GM11168 (cell line): ENCODE data around the gene TADA1.
"Not testable (repeated sequence)": the region's sequence is repeated elsewhere in the genome, so short reads cannot be mapped to it uniquely, and the experiment has no call there.

ENCODE experiments used
- in situ Hi-C: fragments of 300-500 bp; cut with MboI; formaldehyde crosslinking; loops from one replicate; pipeline ENCODE4 v1.12.0; 2022; ENCODE audit warnings: low sequenced_read_pairs; ENCODE audit not compliant: unreplicated experiment

The TADA1 gene

DNA sequence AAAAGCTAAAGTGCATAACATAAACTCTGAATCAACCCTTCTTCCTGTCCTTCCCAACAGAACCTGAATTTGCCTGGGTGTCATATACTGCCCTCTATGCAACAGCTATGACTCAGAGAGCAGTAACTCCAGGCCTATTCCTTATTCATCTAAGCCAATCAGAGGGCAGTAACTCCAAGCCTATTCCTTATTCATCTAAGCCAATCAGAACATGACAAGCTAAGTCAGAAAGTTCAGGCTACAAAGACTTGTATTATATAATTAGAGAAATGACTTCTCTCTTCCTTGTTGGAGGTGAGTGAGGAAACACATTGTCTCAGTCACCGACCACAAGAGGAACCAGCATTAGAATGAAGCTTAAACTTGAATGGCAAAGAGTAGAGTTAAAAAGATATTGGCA is 26.2 kb upstream of the TADA1 start:
- in situ Hi-C loops: loop anchor here (25.0 kb wide), 1 partner anchor 535 kb away; no protein-coding TSS in a partner anchor

DNA sequence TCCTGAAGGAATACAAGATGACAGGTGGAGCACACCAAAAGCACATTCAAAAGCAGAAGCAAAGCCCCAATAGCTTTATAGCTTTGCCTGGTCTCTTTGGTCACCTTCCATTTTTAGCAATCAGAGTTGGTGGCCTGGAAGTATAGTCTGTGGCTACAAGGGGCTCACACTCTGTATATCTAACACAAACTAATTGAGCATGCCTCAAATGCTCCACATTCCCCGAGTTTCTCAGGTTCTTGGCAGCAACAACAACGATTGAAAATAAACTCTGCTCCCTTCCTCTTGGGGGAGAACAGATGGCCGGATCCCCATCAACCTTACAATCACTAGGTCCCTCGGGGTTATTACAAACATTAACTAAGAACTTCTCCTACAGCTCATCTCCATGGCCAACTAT is 24.9 kb upstream of the TADA1 start:
- in situ Hi-C loops: loop anchor here (25.0 kb wide), 1 partner anchor 536 kb away; no protein-coding TSS in a partner anchor

- in situ Hi-C loops: loop anchor here (25.0 kb wide), 1 partner anchor 538 kb away; no protein-coding TSS in a partner anchor
Observed at GRCh38 chr1:166899769-166900168, 23.7 kb upstream of the TADA1 start.

GRCh38 chr1:166895766-166896165 is 19.7 kb upstream of the TADA1 start:
- in situ Hi-C loops: no loop called here

DNA sequence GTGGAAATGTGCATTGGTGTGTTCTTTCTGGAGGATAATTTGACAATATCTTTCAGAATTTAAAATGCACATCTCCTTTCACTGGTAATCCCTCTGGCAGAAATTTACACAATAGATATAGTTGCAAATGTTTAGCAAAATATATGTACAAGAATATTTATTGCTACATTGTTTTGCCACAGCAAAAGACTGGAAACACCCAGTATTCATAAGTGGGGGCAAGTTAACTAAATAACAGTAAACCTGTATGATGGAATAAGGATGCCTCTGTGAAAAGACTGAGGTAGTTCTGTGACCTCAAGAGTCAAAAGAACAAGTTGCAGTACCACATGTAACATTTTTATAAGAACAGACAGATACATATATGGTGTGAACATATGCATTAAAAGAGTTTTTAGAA is 13.7 kb upstream of the TADA1 start:
- in situ Hi-C loops: no loop called here

GRCh38 chr1:166888373-166889111 is 12.5 kb upstream of the TADA1 start:
- in situ Hi-C loops: no loop called here

GRCh38 chr1:166884971-166885370 is 8.9 kb upstream of the TADA1 start:
- in situ Hi-C loops: no loop called here

- in situ Hi-C loops: no loop called here
Observed at GRCh38 chr1:166884040-166884642, 8.1 kb upstream of the TADA1 start.

DNA sequence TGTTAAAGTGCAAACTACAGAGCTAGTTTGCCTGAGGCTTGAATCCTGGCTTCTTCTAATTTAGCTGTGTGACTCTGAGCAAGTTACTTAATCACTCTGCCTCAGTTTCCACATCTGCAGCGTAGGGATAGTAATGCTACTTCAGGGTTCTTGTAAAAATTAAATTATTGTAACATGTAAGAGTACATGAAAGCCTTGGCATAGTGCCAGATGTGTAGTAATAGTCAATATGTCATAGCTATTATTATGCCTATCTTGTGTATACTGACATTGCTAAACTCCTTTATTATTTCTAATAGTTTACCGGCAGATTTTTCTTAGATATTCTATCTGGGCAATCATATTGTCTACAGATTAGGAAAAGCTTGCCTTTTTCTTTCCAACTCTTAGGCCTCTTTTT is 6.8 kb upstream of the TADA1 start:
- in situ Hi-C loops: no loop called here

GRCh38 chr1:166878173-166878917 is 2.3 kb upstream of the TADA1 start:
- in situ Hi-C loops: not testable (repeated sequence)

DNA sequence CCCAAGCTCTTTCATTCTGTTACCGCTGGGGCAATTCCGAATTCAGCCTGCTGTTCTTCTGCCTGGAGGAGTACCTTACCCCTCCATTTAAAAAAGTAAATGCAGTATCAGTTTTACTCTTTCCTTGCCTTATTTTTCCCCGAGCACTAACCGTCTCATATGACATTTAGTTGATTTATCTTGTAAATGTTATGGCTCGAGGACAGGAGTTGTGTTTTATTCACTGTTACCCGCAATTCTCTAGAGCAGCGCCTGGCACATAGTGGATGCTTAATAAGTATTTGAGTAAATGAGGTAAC is 425 bp upstream of the TADA1 start:
- in situ Hi-C loops: no loop called here

DNA sequence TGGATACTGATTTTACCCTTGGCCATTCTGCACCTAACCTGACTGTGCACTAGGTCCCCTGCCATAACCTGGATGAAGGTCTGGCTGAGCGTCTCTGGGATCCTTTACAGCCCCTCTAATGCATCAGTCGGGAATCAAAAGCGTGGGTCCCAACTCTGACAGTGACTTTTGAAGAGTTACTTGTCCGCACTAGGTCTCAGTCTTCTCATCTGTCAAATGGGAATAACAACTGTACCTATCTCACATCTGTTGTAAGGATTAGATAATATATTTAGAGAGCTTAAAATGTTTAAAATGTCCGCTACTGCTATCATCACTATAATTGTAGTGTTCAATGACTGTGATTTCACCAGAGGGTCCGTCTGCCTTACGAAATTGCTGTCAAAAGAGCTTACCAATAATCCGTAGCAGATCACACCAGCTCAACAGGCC is 746 bp downstream of the TADA1 start:
- in situ Hi-C loops: no loop called here

DNA sequence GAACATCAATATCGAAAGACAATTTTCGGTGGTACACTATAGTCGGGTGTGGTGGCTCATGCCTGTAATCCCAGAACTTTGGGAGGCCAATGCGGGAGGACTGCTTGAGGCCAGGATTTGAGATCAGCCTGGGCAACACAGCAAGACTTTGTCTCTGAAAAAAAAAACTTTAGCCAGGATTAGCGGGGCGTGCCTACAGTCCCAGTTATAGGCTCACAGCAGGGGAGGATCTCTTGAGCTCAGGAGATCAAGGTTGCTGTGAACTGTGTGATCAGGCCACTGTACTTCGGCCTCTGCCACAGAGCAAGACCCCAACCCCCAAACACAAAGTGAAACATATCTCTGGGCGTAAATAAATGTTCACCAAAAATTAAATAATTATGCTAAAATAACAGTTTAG is 1.6 kb downstream of the TADA1 start:
- in situ Hi-C loops: no loop called here

DNA sequence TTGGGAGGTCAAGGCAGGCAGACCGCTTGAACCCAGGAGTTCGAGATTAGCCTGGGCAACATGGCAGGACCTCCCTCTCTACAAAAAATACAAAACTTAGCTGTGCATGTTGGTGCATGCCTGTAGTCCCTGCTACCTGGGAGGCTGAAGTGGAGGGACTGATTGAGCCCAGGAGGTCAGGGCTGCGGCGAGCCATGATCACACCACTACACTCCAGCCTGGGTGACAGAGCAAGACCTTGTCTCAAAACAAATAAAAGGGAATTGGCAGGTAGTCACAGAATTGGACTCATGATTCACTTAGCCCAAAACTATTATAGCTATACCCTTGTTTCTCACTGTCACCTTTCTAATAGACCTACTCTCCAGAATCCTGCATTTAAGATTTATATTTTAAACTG is 5.5 kb downstream of the TADA1 start:
- in situ Hi-C loops: no loop called here

- in situ Hi-C loops: no loop called here
Observed at GRCh38 chr1:166869318-166870099, 6.6 kb downstream of the TADA1 start.

DNA sequence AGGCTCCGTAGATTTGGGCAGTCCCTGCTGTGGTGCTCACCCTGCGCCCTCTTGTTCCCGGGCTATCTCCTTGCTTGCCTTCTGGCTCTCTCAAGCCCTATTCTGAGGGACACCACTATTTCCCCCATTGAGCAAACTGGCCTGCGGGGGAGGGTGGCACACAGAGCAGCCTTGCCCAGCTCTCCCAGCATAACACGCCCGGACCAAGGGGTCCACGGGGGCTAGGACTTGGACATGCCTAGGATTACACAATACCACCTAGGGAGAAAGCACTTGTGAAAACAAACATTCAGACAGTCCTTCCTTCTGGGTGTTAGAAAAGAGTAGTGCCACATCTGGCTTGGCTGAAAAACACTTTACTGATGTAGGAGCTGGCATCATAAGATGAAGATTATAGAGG is 7.4 kb downstream of the TADA1 start:
- in situ Hi-C loops: no loop called here

DNA sequence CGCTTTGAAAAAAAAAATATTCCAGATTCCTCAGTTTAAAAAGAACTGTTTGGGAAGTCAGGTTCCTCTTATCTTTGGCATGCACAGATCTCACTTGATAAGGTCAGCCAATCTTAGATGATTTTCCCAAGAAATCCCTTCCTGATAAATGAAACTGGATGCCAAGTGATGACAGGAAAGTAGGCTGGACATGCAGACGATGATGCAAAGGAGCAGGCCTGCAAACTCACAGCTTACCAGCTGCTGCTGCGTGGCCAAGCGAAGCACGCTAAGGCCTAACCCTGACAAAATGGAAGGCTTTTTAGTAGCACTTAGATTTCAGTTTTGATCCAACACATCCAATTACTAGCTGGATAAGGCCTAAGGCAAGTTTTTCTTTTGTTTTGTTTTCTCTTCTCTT is 10.1 kb downstream of the TADA1 start:
- in situ Hi-C loops: no loop called here

DNA sequence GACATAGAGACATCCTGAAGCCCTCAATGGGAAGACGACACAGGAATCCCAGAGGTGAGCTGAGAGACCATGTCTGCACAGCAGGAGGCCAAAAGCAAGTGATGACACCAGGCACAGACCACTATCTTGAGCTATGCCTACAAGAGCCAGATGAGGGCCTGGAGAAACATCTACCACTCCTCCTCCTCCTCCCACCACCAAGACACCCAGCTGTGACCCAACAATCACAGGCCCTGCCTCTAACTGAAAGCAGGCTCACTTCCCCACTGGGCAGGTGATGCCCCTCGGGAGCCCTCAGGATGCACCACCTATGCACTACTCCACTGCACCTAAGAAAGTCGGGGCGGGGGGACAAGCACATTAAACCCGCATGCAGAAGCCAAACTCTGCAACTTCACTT is 16.5 kb downstream of the TADA1 start:
- in situ Hi-C loops: no loop called here

GRCh38 chr1:166858726-166859419 is 17.2 kb downstream of the TADA1 start:
- in situ Hi-C loops: no loop called here

DNA sequence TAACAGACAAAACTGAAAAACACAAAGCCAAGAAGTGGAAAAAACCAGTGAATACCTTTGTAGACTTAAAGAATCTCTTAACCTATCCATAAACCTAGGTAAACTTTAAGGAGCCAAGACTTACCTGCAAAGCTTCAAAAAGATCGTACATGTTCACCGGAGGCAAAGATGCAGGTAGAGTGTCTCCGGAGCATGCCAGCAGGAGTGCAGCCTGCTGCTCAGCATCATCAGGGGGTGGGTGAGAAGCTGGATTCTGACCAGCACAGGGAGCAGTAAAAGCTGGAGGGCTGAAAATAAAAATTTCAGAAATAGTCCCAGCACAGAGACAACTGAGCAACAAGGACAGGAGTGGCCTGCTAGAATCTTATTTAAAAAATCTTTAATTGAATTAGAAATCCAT is 18.1 kb downstream of the TADA1 start:
- in situ Hi-C loops: no loop called here
